ENCODE data around the gene MGAT5B. TPM values are rescaled to one million over a fixed set of nuclear protein-coding genes. Genes with fewer than 3 reads are reported as not detected.

MGAT5B gene
- total and polyA plus RNA-seq, 2 of the 13 experiments (the other 11 are each of a cell fraction or from before 2014, with no cell fraction given), result 0.07 to 0.13 TPM

DNA sequence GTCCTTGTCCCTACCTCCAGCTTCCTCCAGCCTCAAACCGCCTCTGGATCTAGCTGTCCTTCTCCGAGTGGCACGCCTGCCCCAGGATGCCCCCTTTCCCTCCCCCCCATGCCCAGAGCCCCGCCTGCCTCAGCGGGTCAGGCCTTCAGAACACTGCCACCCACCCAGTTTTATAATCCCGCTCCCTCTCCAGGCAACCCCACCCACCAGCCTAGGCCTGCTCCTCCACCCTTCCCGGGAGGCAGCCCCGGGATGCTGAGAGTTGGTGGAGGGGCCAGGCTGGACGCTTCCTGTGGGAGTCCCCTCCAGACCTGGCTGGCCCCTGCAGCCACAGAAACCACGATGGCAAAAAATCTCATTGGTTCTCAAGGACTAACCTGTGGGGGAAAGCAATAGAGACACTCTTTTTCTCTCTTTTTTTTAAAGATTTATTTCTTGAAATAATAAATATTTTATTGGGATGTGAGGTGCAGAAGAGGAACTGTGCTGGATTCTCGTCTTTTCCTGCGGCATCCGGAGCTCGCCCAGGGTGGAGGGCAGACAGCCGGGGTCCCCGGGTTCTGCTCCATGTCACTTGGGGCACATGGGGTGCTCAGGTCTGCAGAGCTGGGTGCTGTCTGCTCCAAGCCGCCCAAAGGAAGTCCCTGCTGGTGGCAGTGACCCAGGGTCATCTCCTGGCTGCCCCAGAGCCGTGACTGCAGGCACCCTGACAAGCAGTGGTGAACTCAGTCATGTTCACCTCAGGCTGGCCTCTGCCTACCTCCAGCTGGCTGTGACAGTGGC, 81.9 kb downstream of the MGAT5B start (continued):
- TF ChIP-seq, protein P1, sequence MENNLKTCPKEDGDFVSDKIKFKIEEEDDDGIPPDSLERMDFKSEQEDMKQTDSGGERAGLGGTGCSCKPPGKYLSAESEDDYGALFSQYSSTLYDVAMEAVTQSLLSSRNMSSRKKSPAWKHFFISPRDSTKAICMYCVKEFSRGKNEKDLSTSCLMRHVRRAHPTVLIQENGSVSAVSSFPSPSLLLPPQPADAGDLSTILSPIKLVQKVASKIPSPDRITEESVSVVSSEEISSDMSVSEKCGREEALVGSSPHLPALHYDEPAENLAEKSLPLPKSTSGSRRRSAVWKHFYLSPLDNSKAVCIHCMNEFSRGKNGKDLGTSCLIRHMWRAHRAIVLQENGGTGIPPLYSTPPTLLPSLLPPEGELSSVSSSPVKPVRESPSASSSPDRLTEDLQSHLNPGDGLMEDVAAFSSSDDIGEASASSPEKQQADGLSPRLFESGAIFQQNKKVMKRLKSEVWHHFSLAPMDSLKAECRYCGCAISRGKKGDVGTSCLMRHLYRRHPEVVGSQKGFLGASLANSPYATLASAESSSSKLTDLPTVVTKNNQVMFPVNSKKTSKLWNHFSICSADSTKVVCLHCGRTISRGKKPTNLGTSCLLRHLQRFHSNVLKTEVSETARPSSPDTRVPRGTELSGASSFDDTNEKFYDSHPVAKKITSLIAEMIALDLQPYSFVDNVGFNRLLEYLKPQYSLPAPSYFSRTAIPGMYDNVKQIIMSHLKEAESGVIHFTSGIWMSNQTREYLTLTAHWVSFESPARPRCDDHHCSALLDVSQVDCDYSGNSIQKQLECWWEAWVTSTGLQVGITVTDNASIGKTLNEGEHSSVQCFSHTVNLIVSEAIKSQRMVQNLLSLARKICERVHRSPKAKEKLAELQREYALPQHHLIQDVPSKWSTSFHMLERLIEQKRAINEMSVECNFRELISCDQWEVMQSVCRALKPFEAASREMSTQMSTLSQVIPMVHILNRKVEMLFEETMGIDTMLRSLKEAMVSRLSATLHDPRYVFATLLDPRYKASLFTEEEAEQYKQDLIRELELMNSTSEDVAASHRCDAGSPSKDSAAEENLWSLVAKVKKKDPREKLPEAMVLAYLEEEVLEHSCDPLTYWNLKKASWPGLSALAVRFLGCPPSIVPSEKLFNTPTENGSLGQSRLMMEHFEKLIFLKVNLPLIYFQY (CRISPR knock-in tag; IDR thresholded peaks at IDR 0.05; ENCODE audit: borderline replicate concordance), result no peak
- TF ChIP-seq, protein P2, sequence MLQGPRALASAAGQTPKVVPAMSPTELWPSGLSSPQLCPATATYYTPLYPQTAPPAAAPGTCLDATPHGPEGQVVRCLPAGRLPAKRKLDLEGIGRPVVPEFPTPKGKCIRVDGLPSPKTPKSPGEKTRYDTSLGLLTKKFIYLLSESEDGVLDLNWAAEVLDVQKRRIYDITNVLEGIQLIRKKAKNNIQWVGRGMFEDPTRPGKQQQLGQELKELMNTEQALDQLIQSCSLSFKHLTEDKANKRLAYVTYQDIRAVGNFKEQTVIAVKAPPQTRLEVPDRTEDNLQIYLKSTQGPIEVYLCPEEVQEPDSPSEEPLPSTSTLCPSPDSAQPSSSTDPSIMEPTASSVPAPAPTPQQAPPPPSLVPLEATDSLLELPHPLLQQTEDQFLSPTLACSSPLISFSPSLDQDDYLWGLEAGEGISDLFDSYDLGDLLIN (CRISPR knock-in tag; IDR thresholded peaks at IDR 0.05; ENCODE audit: borderline replicate concordance), result no peak
- TF ChIP-seq ZNF552 (CRISPR knock-in tag; IDR thresholded peaks at IDR 0.05; ENCODE audit: borderline replicate concordance) (no peak), KDM5B (CRISPR knock-in tag; IDR thresholded peaks at IDR 0.05; ENCODE audit: borderline replicate concordance) (no peak), ZNF143 (CRISPR knock-in tag; IDR thresholded peaks at IDR 0.05) (no peak), PHF21A (CRISPR knock-in tag; IDR thresholded peaks at IDR 0.05) (no peak), RBM39 (IDR thresholded peaks at IDR 0.05; ENCODE audit: low read depth, low read length, poor library complexity, severe bottlenecking) (no peak)

Measured in HepG2 (cell line).